Hepatocyte (in vitro differentiated cells): Measurements from ENCODE around the gene MT3. TPM values are rescaled to one million over a fixed set of nuclear protein-coding genes. Genes with fewer than 3 reads are reported as not detected.

Source experiments
- DNase-seq: peaks from one replicate; pipeline ENCODE4 v3.0.0-alpha.2; 2016; ENCODE audit warnings: low spot score
- H2AFZ ChIP-seq: fragments of 200-600 bp; sonication (generic); 2 replicates; pipeline ENCODE4 v1.6.0; 2016; ENCODE audit warnings: antibody characterized with exemption, mild to moderate bottlenecking
- H3K27ac ChIP-seq: fragments of 200-600 bp; sonication (generic); 2 replicates; pipeline ENCODE4 v1.5.1; 2016; ENCODE audit warnings: mild to moderate bottlenecking
- H3K27me3 ChIP-seq: fragments of 200-600 bp; sonication (generic); 2 replicates; pipeline ENCODE4 v1.6.1; 2016
- H3K36me3 ChIP-seq: fragments of 200-600 bp; sonication (generic); replicated peaks from 2 replicates; pipeline ENCODE4 v1.5.1; 2016; ENCODE audit warnings: low read depth; ENCODE audit not compliant: insufficient read depth
- H3K4me1 ChIP-seq: fragments of 200-600 bp; sonication (generic); 2 replicates; pipeline ENCODE4 v1.5.1; 2016; ENCODE audit warnings: mild to moderate bottlenecking, moderate library complexity; ENCODE audit not compliant: insufficient read depth
- H3K4me2 ChIP-seq: fragments of 200-600 bp; sonication (generic); 2 replicates; pipeline ENCODE4 v1.6.0; 2016
- H3K4me3 ChIP-seq: fragments of 200-600 bp; sonication (generic); 2 replicates; pipeline ENCODE4 v1.5.1; 2016; ENCODE audit warnings: mild to moderate bottlenecking
- H3K79me2 ChIP-seq: fragments of 200-600 bp; sonication (generic); 2 replicates; pipeline ENCODE4 v1.6.0; 2017; ENCODE audit warnings: mild to moderate bottlenecking
- H3K9me2 ChIP-seq: fragments of 200-600 bp; sonication (generic); replicated peaks from 2 replicates; pipeline ENCODE4 v1.6.0; 2017; ENCODE audit warnings: mild to moderate bottlenecking; ENCODE audit not compliant: insufficient read depth
- H3K9me3 ChIP-seq: fragments of 200-600 bp; sonication (generic); 2 replicates; pipeline ENCODE4 v1.5.1; 2016; ENCODE audit warnings: low read depth, mild to moderate bottlenecking
- H4K20me1 ChIP-seq: fragments of 200-600 bp; sonication (generic); 2 replicates; pipeline ENCODE4 v1.6.0; 2016; ENCODE audit warnings: mild to moderate bottlenecking; ENCODE audit not compliant: insufficient read depth, poor library complexity, severe bottlenecking
- CTCF ChIP-seq: fragments of 200-600 bp; sonication (generic); IDR thresholded peaks from 2 replicates; pipeline ENCODE4 v1.5.1; 2016; ENCODE audit warnings: antibody characterized with exemption, mild to moderate bottlenecking; ENCODE audit not compliant: poor library complexity
- EZH2 ChIP-seq: fragments of 200-600 bp; sonication (generic); IDR thresholded peaks from 2 replicates; pipeline ENCODE4 v1.6.1; 2016; ENCODE audit warnings: antibody characterized with exemption, mild to moderate bottlenecking, borderline replicate concordance
- EZH2phosphoT487 ChIP-seq: fragments of 200-600 bp; sonication (generic); IDR thresholded peaks from one replicate; pipeline ENCODE4 v1.6.1; 2018; ENCODE audit warnings: antibody characterized with exemption, mild to moderate bottlenecking, low read depth, moderate library complexity; ENCODE audit not compliant: unreplicated experiment, severe bottlenecking
- WGBS: methylation state at CpG from one replicate; pipeline ENCODE4 v1.1.6; 2016; ENCODE audit warnings: low lambda C conversion rate; ENCODE audit errors: missing lambda C conversion rate; 5-methylcytosine and 5-hydroxymethylcytosine counted together
- polyA plus RNA-seq: library from polyadenylated mRNA; unstranded; fragments of >200 nt; fragmentation: Nextera tagmentation; extraction: Ambion mirVana; gene quantifications from 2 replicates; pipeline ENCODE4 v1.2.1, GENCODE V29; 2016
- total RNA-seq: library from RNA; depleted of rRNA; stranded (reverse); fragments of >200 nt; gene quantifications from 2 replicates; pipeline ENCODE4 v1.2.3, GENCODE V29; 2014

MT3 gene
- total and polyA plus RNA-seq, 2 experiments from 2014 or later: not detected

DNA sequence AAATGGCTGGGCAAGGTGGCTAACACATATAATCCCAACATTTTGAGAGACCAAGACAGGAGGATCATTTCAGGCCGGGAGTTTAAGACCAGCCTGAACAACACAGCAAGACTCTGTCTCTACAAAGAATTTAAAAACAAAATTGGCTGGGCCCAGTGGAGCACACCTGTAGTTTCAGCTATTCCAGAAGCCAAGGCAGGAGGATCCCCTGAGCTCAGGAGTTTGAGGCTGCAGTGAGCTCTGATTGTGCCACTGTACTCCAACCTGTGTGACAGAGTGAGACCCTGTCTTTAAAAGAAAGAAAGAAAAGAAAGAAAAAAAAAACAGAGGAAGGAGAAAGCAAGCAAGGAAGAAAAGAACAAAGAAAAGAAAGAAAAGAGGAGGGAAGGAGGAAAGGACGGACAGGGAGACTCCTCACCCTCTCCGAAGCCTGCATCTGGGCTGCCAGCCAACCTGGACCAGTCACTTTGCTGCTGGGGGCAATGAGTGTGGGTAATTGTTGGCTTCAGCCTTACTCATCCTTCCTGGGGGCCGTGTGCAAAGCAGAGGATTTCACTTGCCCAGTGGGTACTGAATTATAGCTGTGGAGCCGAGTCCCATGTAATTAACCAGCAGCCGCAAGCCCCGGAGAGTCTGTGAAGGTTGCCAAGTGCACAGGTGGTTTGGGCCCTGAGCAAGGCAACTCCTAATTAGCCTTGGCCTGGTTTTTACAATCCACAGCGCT lies 31.1 kb upstream of the MT3 start:
- TF ChIP-seq CTCF (no peak), EZH2phosphoT487 (no peak), EZH2 (no peak)

GRCh38 chr16:56559109-56559508 lies 30.2 kb upstream of the MT3 start:
- no peak overlapping the region for H2AFZ ChIP-seq
- H3K27me3 ChIP-seq: peaks cover 4% of the 10 kb centered on the region
- WGBS: 88% methylated on average over 4 of the region's 4 CpGs
- no peak overlapping the region for H3K4me2 ChIP-seq
- no peak overlapping the region for H3K4me3 ChIP-seq
- no peaks in the 10 kb centered on the region for H3K79me2 ChIP-seq
- DNase-seq: no peak
- no peaks in the 10 kb centered on the region for H3K9me2 ChIP-seq
- H4K20me1 ChIP-seq: no peaks in the 10 kb centered on the region
- no peak for TF ChIP-seq EZH2phosphoT487
- TF ChIP-seq CTCF: no peak
- H3K9me3 ChIP-seq: no peaks in the 10 kb centered on the region
- no peaks in the 10 kb centered on the region for H3K36me3 ChIP-seq
- no peaks in the 10 kb centered on the region for H3K4me1 ChIP-seq
- H3K27ac ChIP-seq: no peak overlapping the region

More for the DNA sequence above, 31.1 kb upstream of the MT3 start:
- Histone ChIP-seq H3K27ac (no peak overlapping the region), H3K79me2 (no peaks in the 10 kb centered on the region), H3K4me1 (no peaks in the 10 kb centered on the region), H3K27me3 (peaks cover 4% of the 10 kb centered on the region), H3K4me3 (no peak overlapping the region), H3K4me2 (no peak overlapping the region), H3K9me2 (no peaks in the 10 kb centered on the region), H2AFZ (no peak overlapping the region), H4K20me1 (no peaks in the 10 kb centered on the region), H3K36me3 (no peaks in the 10 kb centered on the region), H3K9me3 (no peaks in the 10 kb centered on the region)
- 81% methylated on average over 8 of the region's 8 CpGs for WGBS
- no peak for DNase-seq

- no peaks in the 10 kb centered on the region for H3K4me1 ChIP-seq
- no peaks in the 10 kb centered on the region for H3K9me2 ChIP-seq
- H3K9me3 ChIP-seq: no peaks in the 10 kb centered on the region
- no peaks in the 10 kb centered on the region for H3K79me2 ChIP-seq
- no peaks in the 10 kb centered on the region for H3K36me3 ChIP-seq
- no peak overlapping the region for H3K4me3 ChIP-seq
- H3K27me3 ChIP-seq: peaks cover 4% of the 10 kb centered on the region
- no peak for TF ChIP-seq EZH2phosphoT487
- TF ChIP-seq CTCF: no peak
- TF ChIP-seq EZH2: no peak
- no peak overlapping the region for H3K4me2 ChIP-seq
- DNase-seq: no peak
- H4K20me1 ChIP-seq: no peaks in the 10 kb centered on the region
- WGBS: 0% methylated on average over 1 of the region's 1 CpG
- H2AFZ ChIP-seq: no peak overlapping the region
- H3K27ac ChIP-seq: no peak overlapping the region
Measured at GRCh38 chr16:56560447-56560846, 28.9 kb upstream of the MT3 start.
